ENCODE data around the gene TSPAN13.

TSPAN13 gene

GRCh38 chr7:16724344-16724743 is 29.2 kb upstream of the TSPAN13 start:
- Histone ChIP-seq H3K4me1 (ENCODE audit: control insufficient read depth in 1 of 2, insufficient read depth in 1 of 2, low read depth in 1 of 2, low read length in 1 of 2) (no peaks in the 10 kb centered on the region), H3K27me3 (no peaks in the 10 kb centered on the region), H3K27ac (no peak overlapping the region), H3K36me3 (no peaks in the 10 kb centered on the region), H3K9me3 (no peaks in the 10 kb centered on the region), H3K4me3 (ENCODE audit: low read depth in 1 of 2, low read length in 1 of 2) (no peak overlapping the region)
- TF ChIP-seq CTCF (IDR thresholded peaks at IDR 0.05) = no peak

DNA sequence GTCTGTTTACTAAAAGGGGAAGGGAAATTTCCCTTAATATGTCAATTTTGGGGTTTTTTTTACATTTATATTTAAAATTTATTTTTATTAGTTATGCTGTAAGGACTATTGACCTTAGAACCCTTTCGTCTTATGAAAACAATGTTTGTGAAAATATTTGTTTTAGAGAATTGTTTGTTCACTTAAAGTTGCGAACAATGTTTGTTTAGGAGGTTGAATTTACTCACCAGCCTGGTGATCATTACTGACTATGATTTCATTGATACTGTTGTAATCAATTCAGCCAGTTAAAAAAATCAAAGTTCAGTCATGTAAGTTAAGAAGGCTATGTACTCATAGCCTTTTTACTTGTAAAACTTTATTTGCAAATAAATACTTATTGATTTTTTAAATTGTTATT is 27.4 kb upstream of the TSPAN13 start:
- Histone ChIP-seq H3K9me3 (no peaks in the 10 kb centered on the region), H3K4me1 (ENCODE audit: control insufficient read depth in 1 of 2, insufficient read depth in 1 of 2, low read depth in 1 of 2, low read length in 1 of 2) (no peaks in the 10 kb centered on the region), H3K36me3 (no peaks in the 10 kb centered on the region), H3K27ac (no peak overlapping the region), H3K4me3 (ENCODE audit: low read depth in 1 of 2, low read length in 1 of 2) (no peak overlapping the region), H3K27me3 (no peaks in the 10 kb centered on the region)
- no peak for TF ChIP-seq CTCF (IDR thresholded peaks at IDR 0.05)

DNA sequence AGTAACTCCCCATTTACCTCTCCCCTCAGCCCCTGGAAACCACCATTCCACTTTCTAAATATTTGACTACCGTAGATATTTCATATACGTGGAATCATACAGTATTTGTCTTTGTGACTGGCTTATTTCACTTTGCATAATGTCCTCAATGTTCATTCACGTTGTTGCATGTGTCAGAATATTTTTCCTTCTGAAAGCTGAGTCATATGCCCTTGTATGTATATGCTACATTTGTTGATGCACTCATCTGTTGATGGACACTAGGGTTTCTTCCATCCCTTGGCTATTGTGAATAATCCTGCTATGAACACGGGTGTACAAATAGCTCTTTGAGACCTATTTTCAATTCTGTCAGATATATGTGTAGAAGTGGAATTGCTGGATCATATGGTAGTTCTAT is 25.8 kb upstream of the TSPAN13 start:
- H3K27me3 ChIP-seq = no peaks in the 10 kb centered on the region
- H3K9me3 ChIP-seq = no peaks in the 10 kb centered on the region
- no peaks in the 10 kb centered on the region for H3K36me3 ChIP-seq
- no peak overlapping the region for H3K4me3 ChIP-seq (ENCODE audit: low read depth in 1 of 2, low read length in 1 of 2)
- H3K4me1 ChIP-seq (ENCODE audit: control insufficient read depth in 1 of 2, insufficient read depth in 1 of 2, low read depth in 1 of 2, low read length in 1 of 2) = no peaks in the 10 kb centered on the region
- no peak overlapping the region for H3K27ac ChIP-seq
- no peak for TF ChIP-seq CTCF (IDR thresholded peaks at IDR 0.05)

- H3K9me3 ChIP-seq = no peaks in the 10 kb centered on the region
- H3K36me3 ChIP-seq = no peaks in the 10 kb centered on the region
- H3K4me3 ChIP-seq (ENCODE audit: low read depth in 1 of 2, low read length in 1 of 2) = no peak overlapping the region
- no peak for TF ChIP-seq CTCF (IDR thresholded peaks at IDR 0.05)
- no peaks in the 10 kb centered on the region for H3K4me1 ChIP-seq (ENCODE audit: control insufficient read depth in 1 of 2, insufficient read depth in 1 of 2, low read depth in 1 of 2, low read length in 1 of 2)
- H3K27ac ChIP-seq = no peak overlapping the region
- no peaks in the 10 kb centered on the region for H3K27me3 ChIP-seq
Observed at GRCh38 chr7:16728811-16729210, 24.7 kb upstream of the TSPAN13 start.

- no peaks in the 10 kb centered on the region for H3K36me3 ChIP-seq
- H3K27me3 ChIP-seq = no peaks in the 10 kb centered on the region
- H3K4me3 ChIP-seq (ENCODE audit: low read depth in 1 of 2, low read length in 1 of 2) = no peak overlapping the region
- H3K9me3 ChIP-seq = no peaks in the 10 kb centered on the region
- no peak overlapping the region for H3K27ac ChIP-seq
- TF ChIP-seq CTCF (IDR thresholded peaks at IDR 0.05) = no peak
- H3K4me1 ChIP-seq (ENCODE audit: control insufficient read depth in 1 of 2, insufficient read depth in 1 of 2, low read depth in 1 of 2, low read length in 1 of 2) = no peaks in the 10 kb centered on the region
Observed at GRCh38 chr7:16729541-16729940, 24.0 kb upstream of the TSPAN13 start.

DNA sequence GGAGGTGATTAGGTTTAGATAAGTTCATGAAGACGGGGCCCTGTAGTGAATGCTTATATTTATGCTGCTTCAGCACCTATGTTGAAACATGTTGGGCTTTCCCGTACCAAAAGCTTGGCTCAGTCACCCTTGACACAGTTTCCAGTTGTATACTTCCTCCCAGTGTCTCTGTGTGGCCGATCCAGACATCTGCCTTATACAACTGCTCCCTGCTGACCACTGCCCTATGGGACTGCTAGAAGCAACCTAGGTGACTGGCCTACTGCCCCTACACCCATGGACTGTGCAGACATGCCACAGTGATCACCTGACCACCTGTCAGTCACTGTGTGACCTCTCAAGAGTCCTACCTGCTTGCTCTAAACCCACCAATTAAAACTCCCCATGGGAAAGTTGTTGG is 22.6 kb upstream of the TSPAN13 start:
- TF ChIP-seq CTCF (IDR thresholded peaks at IDR 0.05) = no peak
- no peaks in the 10 kb centered on the region for H3K27me3 ChIP-seq
- no peaks in the 10 kb centered on the region for H3K9me3 ChIP-seq
- H3K36me3 ChIP-seq = no peaks in the 10 kb centered on the region
- H3K27ac ChIP-seq = no peak overlapping the region
- no peaks in the 10 kb centered on the region for H3K4me1 ChIP-seq (ENCODE audit: control insufficient read depth in 1 of 2, insufficient read depth in 1 of 2, low read depth in 1 of 2, low read length in 1 of 2)
- no peak overlapping the region for H3K4me3 ChIP-seq (ENCODE audit: low read depth in 1 of 2, low read length in 1 of 2)
